Melanocyte of skin (primary cell): Measurements from ENCODE around the gene C11orf97. TPM values are rescaled to one million over a fixed set of nuclear protein-coding genes. Genes with fewer than 3 reads are reported as not detected.

Source experiments
- small RNA-seq, 2 donors: library from RNA; depleted of rRNA; stranded (forward); fragments of <200 nt; gene quantifications; one replicate each; pipeline ENCODE3, GENCODE V24; 2012
- total RNA-seq, 2 donors: library from RNA; depleted of rRNA; stranded (reverse); fragments of >200 nt; gene quantifications; 2 replicates each; pipeline ENCODE4 v1.2.3, GENCODE V29; 2012

Gene C11orf97
- not detected for total RNA-seq

GRCh38 chr11:94511932-94512781 lies at the start of gene C11orf97:
C11orf97 (plus strand) TSS chr11:94512461; CDS start chr11:94512529, 68 bp downstream.

GRCh38 chr11:94493281-94494125 lies 18.8 kb upstream of the C11orf97 start, which contains the start of the genes ANKRD49 and MRE11:
ANKRD49 (plus strand) TSS chr11:94493984; CDS start chr11:94496694, 2,710 bp downstream.
MRE11 (minus strand) TSS chr11:94493844; CDS start chr11:94492801, 1,043 bp downstream.

GRCh38 chr11:94543695-94544645 lies 31.7 kb downstream of the C11orf97 start, which contains the start of gene FUT4:
FUT4 (plus strand) TSS chr11:94543921; CDS start chr11:94544134, 213 bp downstream.

GRCh38 chr11:94567181-94567670 lies 55.0 kb downstream of the C11orf97 start, which contains the start of gene PIWIL4:
PIWIL4 (plus strand) TSS chr11:94567368; CDS start chr11:94567519, 151 bp downstream.

Small RNA genes within 50 kb of the gene (small RNA-seq; reads per million reads assigned to genes)
- 0.86 to 2.7 reads per million in 2 donors for gene MIR548L

Other genes starting within 250 kb of the C11orf97 start
- not detected for gene IZUMO1R, start 207.9 kb upstream of the C11orf97 start, total RNA-seq
- under 1 TPM in 1 of 2 donors, not detected in 1; under 0.01 TPM for gene GPR83, start 111.0 kb upstream of the C11orf97 start, total RNA-seq
- gene MRE11, start 18.6 kb upstream of the C11orf97 start, total RNA-seq: 10 to 100 TPM; 14.5 to 18.3 TPM
- 10 to 100 TPM in 1 of 2 donors, 1 to 10 TPM in 1; 9.3 to 12.0 TPM for gene ANKRD49, start 18.5 kb upstream of the C11orf97 start, total RNA-seq
- 1 to 10 TPM; 3.3 to 6.2 TPM for gene FUT4, start 31.5 kb downstream of the C11orf97 start, total RNA-seq
- gene PIWIL4, start 54.9 kb downstream of the C11orf97 start, total RNA-seq: 1 to 10 TPM in 1 of 2 donors, under 1 TPM in 1; 0.67 to 1.0 TPM